Measurements from ENCODE around the gene FAM53B.

The FAM53B gene

DNA sequence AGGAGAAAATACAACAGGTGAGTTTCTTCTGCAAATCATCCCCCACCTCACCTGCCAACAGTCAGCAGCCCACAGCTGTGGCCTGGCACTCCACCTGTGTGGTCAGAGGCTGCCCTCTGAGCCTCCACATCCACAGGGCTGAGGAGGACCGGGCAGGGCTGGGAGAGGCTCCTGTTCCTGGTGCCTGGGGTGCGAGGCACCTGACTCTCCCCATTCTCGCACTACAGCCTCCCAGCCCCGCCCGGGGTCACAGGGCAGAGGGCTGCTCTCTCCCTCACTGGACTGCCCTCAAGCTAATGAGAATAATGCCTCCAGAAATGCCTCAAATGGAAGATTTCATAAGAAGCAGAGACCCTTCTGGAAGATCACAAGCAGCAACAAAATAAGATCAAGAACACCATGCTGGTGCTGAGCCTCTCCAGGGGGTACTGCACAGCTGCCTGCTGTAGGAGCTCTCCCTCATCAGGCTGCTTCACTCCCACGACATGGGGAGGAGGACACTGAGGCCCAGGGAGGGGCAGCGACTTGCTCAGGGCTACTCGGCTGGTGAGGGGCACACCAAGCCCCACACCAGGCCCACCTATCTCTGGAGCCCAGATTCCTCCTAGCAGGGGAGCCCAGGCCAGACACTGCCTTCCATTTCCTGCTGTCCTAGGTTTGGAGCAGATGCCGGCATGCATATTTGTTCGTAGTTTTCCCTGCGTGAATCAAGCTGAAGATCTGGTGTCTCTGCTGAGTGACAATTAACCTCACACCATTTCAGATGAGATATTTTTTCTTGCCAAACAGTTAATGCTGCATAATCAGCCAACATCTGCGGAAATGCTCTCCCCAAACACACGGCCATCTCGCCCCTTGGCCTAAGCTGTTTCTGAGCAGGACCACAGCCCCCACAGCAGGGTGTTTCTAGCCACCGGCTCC is 76.5 kb downstream of the FAM53B start:
- TF ChIP-seq, protein P1, sequence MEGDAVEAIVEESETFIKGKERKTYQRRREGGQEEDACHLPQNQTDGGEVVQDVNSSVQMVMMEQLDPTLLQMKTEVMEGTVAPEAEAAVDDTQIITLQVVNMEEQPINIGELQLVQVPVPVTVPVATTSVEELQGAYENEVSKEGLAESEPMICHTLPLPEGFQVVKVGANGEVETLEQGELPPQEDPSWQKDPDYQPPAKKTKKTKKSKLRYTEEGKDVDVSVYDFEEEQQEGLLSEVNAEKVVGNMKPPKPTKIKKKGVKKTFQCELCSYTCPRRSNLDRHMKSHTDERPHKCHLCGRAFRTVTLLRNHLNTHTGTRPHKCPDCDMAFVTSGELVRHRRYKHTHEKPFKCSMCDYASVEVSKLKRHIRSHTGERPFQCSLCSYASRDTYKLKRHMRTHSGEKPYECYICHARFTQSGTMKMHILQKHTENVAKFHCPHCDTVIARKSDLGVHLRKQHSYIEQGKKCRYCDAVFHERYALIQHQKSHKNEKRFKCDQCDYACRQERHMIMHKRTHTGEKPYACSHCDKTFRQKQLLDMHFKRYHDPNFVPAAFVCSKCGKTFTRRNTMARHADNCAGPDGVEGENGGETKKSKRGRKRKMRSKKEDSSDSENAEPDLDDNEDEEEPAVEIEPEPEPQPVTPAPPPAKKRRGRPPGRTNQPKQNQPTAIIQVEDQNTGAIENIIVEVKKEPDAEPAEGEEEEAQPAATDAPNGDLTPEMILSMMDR (IDR thresholded peaks at IDR 0.05) = no peak

DNA sequence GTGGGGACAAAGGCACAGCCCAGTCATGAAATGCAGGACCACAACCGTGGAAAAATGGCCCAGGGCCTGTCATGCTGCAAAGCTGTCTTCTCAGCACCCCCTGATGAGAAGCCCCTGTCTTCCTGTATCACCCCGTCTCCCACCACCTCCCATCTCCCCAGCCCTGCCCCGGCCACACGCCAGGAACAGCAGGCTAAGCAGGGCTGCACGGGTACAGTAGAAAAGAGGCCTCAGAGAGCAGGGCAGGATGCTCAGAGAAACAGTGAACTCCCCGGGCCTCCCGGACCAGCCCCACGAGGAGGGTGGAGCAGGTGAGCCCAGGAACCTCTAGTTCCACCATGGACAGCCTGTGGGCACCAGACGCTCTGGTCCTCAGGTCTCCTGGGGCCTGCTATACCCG is 77.7 kb downstream of the FAM53B start:
- TF ChIP-seq, protein P1 (IDR thresholded peaks at IDR 0.05) = no peak

DNA sequence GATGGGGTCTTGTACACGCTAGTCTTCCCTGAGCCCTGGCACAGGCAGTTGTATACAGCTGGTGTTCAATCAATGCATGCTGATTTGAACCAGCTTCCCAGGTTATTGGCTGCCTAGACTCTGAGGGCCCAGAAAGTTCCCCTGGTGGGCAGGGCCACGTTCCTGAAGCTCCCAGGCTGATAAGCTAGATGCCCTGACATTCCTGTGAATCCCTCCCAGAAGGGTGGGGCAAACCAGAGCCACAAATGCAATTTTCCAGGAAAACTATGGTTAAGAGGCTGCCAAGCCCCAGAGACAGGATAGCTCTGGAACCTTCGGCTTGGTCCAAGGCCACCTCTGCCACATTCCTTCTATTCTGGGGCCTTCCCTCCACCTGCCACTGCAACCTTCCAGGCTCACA is 78.2 kb downstream of the FAM53B start:
- TF ChIP-seq, protein P1 (IDR thresholded peaks at IDR 0.05) = no peak

DNA sequence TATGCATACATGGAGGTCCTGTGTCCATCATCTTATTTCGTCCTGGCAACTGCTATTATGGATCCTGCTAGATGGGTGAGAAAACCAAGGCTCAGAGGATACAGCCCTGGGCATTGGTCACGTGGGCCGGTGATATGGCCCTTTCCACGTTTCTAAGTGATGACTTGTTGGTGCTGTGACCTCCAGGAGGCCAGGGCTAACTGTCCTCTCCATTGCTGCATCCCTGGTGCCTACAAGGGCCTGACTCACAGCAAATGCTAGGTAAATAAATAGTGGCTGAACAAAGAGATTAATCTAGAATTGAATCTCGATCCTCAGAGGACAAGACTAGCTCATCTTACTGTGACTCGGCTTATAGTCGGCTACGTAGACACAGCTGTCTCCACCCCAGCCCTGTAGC is 78.6 kb downstream of the FAM53B start:
- TF ChIP-seq, protein P1 (IDR thresholded peaks at IDR 0.05) = no peak

DNA sequence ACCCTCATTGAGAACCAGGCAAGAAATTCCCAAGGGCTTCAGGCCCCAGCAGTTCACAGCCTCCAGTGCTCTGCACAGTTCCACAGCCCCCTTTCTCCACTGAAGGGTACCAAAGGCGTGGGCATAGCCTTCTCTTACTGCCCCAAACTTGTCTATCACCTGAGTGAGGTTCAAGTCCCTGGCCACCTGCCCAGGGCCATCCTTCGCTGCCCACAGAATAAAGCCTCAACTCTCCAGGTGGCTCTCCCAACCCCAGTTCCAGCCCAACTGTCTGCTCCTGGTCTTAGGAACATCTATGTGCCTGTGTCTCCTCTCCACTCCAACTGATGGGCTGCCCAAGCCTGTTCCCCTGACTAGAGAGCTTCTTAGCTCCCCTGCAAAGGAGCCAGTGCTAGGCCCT is 79.1 kb downstream of the FAM53B start:
- TF ChIP-seq, protein P1 (IDR thresholded peaks at IDR 0.05) = no peak

DNA sequence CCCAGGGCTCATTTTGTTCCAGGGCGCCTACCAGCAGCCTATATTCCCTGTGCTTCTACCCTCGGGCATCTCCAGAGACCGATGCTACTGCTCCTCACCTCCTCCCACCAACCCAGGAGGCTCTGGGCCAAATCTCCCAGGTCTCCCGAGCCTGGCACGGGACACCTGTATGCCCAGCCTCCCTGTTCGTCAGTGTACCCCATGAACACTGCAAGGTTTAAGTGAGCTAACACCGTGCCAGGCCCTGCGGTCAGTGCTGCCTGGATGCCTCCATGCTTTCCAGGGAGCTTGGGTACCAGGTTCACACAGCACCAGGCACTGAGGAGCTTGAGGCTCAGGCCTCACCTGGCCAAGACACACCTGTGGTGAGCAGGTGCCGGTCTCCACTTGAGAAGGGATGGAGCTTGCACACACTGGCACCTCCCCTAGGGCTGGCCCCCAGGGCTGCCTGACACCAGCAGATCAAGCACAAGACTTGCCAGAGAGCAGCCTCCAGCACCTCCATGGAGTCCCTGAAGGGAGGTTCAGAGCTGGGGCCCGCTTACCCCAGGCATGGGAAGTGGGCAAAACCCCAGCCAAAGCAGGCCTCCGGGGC is 80.3 kb downstream of the FAM53B start:
- TF ChIP-seq, protein P1 (IDR thresholded peaks at IDR 0.05) = no peak

DNA sequence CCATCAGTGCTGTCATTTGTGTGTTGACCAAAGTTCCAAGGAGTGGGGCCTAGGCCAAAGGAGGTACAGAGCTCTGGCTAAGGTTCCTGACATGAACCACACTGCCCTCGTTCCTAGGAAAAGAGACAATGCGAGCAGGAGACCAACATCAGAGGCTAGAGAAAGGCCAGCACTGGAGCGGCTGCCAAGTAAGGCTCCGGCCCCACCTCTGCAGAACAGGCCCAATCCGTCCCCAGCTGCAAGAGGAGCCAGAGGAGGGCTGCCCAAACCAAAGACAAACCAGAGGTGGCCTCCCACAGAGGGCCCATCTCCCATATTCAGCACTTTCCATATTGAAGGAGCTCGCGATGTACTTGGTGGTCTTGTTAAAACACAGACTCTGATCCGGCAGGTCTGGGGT is 81.0 kb downstream of the FAM53B start:
- TF ChIP-seq, protein P1 (IDR thresholded peaks at IDR 0.05) = no peak
